ES-I3 (cell line): Measurements from ENCODE around the gene THSD4.

ENCODE experiments used
- H3K36me3 ChIP-seq: 2 replicates; pipeline ENCODE4 v1.6.1; 2013; ENCODE audit warnings: mild to moderate bottlenecking, low read length, control low read depth, moderate library complexity; ENCODE audit not compliant: insufficient read depth
- H3K4me1 ChIP-seq: 2 replicates; pipeline ENCODE4 v1.6.1; 2013; ENCODE audit warnings: mild to moderate bottlenecking, control low read depth, low read length; ENCODE audit not compliant: insufficient read depth
- H3K9ac ChIP-seq: 2 replicates; pipeline ENCODE4 v1.6.1; 2013; ENCODE audit warnings: low read depth, mild to moderate bottlenecking, low read length, moderate library complexity
- H3K9me3 ChIP-seq: 2 replicates; pipeline ENCODE4 v1.6.1; 2013; ENCODE audit warnings: mild to moderate bottlenecking, low read length, moderate library complexity; ENCODE audit not compliant: control insufficient read depth, insufficient read depth

The THSD4 gene

DNA sequence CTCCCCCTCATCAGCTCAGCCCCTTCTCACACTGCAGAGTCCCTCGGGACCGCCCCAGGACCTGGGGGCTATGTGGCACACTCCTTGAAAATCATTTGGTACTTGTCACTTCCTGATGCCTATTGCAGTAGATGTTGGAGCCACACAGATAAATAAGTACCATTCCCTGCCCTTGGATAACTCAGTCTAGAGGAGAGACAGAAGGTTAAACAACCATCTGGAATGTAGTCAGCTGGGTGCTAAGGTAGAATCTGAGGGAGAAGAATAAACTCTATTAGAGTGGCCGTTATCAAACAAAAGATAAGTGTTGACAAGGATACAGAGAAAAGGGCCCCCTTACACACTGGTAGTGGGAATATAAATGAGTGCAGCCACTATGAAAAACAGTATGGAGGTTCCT, 582.8 kb downstream of the THSD4 start:
- no peaks in the 10 kb centered on the region for H3K36me3 ChIP-seq
- no peaks in the 10 kb centered on the region for H3K4me1 ChIP-seq
- H3K9me3 ChIP-seq, result no peaks in the 10 kb centered on the region

DNA sequence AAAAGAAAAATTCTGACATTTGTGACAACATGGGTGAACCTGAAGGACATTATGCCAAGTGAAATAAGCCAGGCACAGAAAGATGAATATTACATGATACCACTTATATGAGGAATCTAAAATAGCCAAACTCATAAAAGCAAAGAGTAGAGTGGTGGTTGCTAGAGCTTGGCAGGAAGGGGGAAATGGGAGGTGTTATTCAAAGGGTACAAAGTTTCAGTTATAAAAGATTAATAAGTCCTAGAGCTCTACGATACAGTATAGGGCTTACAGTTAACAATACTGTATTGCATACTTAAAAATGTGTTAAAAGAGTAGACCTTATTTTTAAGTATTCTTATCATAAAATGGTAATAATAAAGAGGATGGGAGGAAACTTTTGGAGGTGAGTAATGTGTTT, 583.5 kb downstream of the THSD4 start:
- Histone ChIP-seq H3K36me3 (no peaks in the 10 kb centered on the region), H3K4me1 (no peaks in the 10 kb centered on the region), H3K9me3 (no peaks in the 10 kb centered on the region), H3K9ac (no peak overlapping the region)

More for the DNA sequence above, 582.8 kb downstream of the THSD4 start:
- H3K9ac ChIP-seq, result no peak overlapping the region

DNA sequence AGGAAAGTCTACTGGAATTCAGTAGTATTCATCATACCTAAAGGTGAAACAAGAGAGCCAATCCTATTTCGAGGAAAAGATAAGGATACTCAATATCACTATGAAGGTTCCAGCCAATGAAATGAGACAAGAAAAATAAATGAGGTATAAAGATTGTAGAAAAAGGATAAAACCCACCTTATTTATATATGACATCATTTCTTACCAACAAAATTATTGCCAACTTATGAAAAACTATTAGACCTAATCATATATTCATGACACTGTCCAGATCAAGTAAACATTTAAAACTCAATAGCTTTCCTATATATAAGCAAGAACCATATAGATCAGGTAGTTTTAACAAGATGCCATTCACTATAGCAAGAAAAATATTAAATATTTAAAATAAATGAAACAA, 584.7 kb downstream of the THSD4 start:
- H3K9ac ChIP-seq, result no peak overlapping the region
- H3K36me3 ChIP-seq, result no peaks in the 10 kb centered on the region
- H3K4me1 ChIP-seq, result no peaks in the 10 kb centered on the region
- no peaks in the 10 kb centered on the region for H3K9me3 ChIP-seq

DNA sequence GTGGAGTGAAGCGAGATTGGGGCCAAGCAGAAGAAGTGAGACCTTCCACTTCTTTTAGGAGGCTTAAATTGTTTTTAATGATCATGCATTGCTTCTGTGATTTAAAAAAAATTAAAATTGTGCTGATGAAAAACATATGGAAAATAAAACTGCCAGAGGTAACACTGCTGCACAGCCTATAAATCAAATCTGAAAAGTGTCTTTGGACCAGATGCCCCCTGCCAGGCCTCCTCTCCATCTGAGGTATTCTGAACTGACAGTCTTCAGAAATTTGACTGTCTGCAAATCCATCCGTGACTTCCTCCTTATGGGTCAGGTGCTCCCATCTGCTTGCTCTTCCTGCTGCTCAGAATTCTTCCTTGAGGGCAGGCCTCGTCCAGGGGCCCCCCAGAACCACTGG, 586.5 kb downstream of the THSD4 start:
- Histone ChIP-seq H3K9ac (no peak overlapping the region), H3K4me1 (0 out of 2 replicates have a peak, but pooled peaks cover 7% of the 10 kb centered on the region), H3K9me3 (no peaks in the 10 kb centered on the region), H3K36me3 (no peaks in the 10 kb centered on the region)

DNA sequence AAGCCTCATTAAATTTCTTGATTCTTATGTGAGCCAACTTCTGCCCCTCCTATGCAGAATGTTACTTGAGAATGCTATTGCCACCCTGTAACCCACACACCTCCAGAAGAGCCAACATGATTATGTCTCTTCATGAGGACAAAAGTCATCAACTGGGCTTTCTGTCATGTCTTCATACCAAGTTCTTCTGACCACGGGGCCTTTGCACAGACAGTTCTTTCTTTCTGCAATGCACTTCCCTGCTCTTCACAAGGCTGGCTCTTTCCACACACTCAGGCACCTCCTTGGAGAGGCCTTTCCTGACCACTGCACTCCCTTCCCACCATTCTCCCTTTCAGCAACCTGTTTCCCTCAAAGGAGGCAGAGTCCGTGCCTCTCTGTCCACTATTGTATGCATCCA, 587.2 kb downstream of the THSD4 start:
- Histone ChIP-seq H3K9ac (no peak overlapping the region), H3K4me1 (0 out of 2 replicates have a peak, but pooled peaks cover 7% of the 10 kb centered on the region), H3K36me3 (no peaks in the 10 kb centered on the region), H3K9me3 (no peaks in the 10 kb centered on the region)

- Histone ChIP-seq H3K9me3 (no peaks in the 10 kb centered on the region), H3K36me3 (no peaks in the 10 kb centered on the region), H3K9ac (no peak overlapping the region), H3K4me1 (0 out of 2 replicates have a peak, but pooled peaks cover 7% of the 10 kb centered on the region)
These were observed 589.9 kb downstream of the THSD4 start for GRCh38 chr15:71705151-71705550.

GRCh38 chr15:71706461-71707229, 591.4 kb downstream of the THSD4 start:
- Histone ChIP-seq H3K4me1 (0 out of 2 replicates have a peak, but pooled peaks cover 7% of the 10 kb centered on the region), H3K36me3 (no peaks in the 10 kb centered on the region), H3K9ac (no peak overlapping the region), H3K9me3 (no peaks in the 10 kb centered on the region)

DNA sequence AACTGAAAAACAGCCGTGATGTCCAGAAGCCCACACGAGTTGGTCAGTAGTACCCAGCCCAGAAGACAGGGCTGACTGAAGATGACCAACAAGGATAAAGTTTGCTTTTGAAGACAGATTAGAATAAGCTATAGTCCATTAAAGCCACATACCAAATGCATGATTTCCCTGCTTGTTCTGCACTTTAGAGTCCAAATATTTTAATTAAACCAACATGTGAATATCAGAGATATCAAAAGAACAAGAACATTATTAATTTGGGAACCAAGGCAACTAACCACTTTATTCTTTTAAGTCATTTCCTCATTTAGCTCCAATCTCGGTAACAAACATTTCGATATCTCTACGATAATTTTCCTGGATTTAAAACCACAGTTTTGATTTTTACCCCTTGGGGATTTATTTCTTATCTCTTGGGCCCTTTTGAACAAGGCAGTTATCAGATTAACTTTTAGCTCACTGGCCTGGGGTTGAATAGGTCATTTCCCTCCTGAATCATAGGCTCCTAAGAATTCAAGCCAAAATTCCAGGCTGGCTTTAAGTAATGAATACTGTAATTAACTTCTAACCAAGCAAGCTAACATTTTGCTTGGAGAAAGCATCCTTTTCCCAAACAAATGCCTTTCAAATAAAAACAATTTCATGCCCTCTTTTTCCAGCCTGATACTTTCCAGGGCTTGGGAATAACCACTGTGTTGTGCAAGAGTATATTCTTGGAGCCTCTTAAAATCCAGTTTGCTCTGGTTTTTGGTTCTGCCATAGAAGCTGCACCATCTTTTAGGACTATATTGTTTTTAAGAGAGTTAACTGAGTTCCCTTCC, 592.2 kb downstream of the THSD4 start:
- Histone ChIP-seq H3K9me3 (no peaks in the 10 kb centered on the region), H3K9ac (no peak overlapping the region), H3K4me1 (0 out of 2 replicates have a peak, but pooled peaks cover 7% of the 10 kb centered on the region), H3K36me3 (no peaks in the 10 kb centered on the region)

DNA sequence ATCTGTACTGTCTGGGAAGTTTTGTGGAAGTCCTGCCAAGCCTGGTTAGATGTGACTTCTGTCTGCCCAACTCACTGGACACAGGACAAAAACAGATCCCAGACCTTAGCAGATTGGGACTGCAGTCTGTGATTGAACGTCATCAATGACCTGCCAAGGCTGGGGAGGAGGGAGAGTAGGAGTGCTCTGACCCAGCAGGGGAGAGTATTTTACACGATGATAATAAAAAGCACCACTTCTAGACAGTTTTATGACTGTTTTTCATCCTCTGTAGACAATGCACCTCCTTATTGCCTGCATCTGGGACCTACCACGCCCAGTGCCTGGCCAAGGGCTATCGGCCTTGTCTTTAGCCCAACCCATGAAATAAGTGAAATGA, 592.8 kb downstream of the THSD4 start:
- no peaks in the 10 kb centered on the region for H3K36me3 ChIP-seq
- H3K9me3 ChIP-seq, result no peaks in the 10 kb centered on the region
- 0 out of 2 replicates have a peak, but pooled peaks cover 7% of the 10 kb centered on the region for H3K4me1 ChIP-seq
- H3K9ac ChIP-seq, result no peak overlapping the region

DNA sequence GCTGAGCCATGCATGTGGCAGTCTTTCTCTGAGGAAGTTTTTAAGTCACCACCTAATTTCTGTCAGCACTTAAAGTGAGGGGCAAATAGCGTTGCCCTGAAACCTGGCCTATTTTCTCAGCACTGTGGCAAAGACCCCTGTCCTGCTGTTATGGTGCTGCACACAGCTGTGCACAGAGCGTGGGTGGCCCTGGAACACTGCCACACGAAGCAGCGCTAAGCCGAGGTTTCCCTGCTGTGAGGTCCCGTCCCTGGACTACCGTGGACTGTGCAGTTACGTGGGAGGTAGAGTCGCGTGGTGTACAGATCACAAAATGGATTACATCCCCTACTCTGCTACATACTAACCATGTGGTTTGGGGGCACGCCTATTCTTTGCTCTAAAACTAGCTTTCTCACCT, 593.5 kb downstream of the THSD4 start:
- H3K4me1 ChIP-seq, result 0 out of 2 replicates have a peak, but pooled peaks cover 7% of the 10 kb centered on the region

GRCh38 chr15:71709808-71710418, 594.6 kb downstream of the THSD4 start:
- no peak overlapping the region for H3K9ac ChIP-seq
- H3K36me3 ChIP-seq, result no peaks in the 10 kb centered on the region
- H3K4me1 ChIP-seq, result 0 out of 2 replicates have a peak, but pooled peaks cover 7% of the 10 kb centered on the region
- H3K9me3 ChIP-seq, result no peaks in the 10 kb centered on the region

More for the DNA sequence above, 593.5 kb downstream of the THSD4 start:
- Histone ChIP-seq H3K9ac (no peak overlapping the region), H3K36me3 (no peaks in the 10 kb centered on the region), H3K9me3 (no peaks in the 10 kb centered on the region)

DNA sequence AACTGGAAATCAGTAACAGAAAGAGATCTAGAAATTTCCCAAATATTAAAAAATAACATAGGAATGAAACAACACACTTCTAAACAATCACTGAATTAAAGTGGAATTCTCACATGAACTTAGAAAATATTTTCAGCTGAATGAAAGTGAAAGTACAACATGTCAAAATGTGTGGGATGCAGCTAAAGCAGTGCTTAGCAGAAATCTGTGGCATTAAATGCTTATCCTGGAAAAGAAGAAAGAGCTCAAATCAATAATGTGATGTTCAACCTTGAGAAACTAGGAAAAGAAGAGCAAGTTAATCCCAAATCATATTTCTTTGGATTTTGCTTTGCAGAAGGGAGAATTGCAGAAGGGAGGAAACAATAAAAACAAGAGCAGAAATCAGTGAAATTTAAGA, 596.9 kb downstream of the THSD4 start:
- no peak overlapping the region for H3K9ac ChIP-seq
- H3K4me1 ChIP-seq, result no peaks in the 10 kb centered on the region; the same call in 1 of the 2 replicates
- H3K9me3 ChIP-seq, result no peaks in the 10 kb centered on the region
- H3K36me3 ChIP-seq, result no peaks in the 10 kb centered on the region

GRCh38 chr15:71713191-71713809, 598.0 kb downstream of the THSD4 start:
- no peaks in the 10 kb centered on the region; the same call in 1 of the 2 replicates for H3K4me1 ChIP-seq
- H3K36me3 ChIP-seq, result no peaks in the 10 kb centered on the region

DNA sequence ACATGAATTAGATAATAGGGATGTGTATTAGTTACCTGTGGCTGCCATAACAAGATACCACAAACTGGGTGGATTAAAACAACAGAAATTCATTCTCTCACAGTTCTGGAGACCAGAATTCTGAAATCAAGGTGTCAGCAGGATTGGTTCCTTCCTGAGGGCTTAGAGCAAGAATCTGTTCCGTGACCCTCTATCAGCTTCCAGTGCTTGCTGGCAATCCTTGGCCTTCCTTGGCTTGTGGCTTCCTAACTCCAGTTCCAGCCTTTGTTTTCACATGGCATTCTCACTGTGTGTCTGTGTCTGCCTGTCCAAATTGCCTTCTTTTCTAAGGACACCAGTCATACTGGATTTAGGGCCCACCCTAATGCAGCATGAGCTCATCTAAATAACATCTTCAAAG, 600.6 kb downstream of the THSD4 start:
- H3K9me3 ChIP-seq, result no peaks in the 10 kb centered on the region
- no peaks in the 10 kb centered on the region for H3K36me3 ChIP-seq
- H3K9ac ChIP-seq, result no peak overlapping the region
- no peaks in the 10 kb centered on the region; the same call in 1 of the 2 replicates for H3K4me1 ChIP-seq

More at GRCh38 chr15:71713191-71713809, 598.0 kb downstream of the THSD4 start:
- no peak overlapping the region for H3K9ac ChIP-seq
- no peaks in the 10 kb centered on the region for H3K9me3 ChIP-seq
